Cerebellar nuclear complex (tissue), 1 donor: ENCODE measurements around the gene CRTAC1.

Experiments
- DNase-seq, 2 experiments: peaks; one replicate each; lab custom pipeline; 2025; lab: John Stamatoyannopoulos, UW

CRTAC1 gene

GRCh38 chr10:98030093-98030821 lies at the start of gene CRTAC1:
TSS of gene CRTAC1 (minus strand) at chr10:98030621. CDS start at chr10:98030472, 149 bp downstream.
- peak in 1 of 2 experiments; percentile 33 for DNase-seq

GRCh38 chr10:98078774-98079173 lies 48.4 kb upstream of the CRTAC1 start:
- no peak for DNase-seq

- DNase-seq: no peak
These were observed 46.8 kb upstream of the CRTAC1 start for GRCh38 chr10:98077223-98077622.

GRCh38 chr10:98076086-98076485 lies 45.7 kb upstream of the CRTAC1 start:
- DNase-seq: no peak

- DNase-seq: no peak
These were observed 44.0 kb upstream of the CRTAC1 start for GRCh38 chr10:98074315-98074911.

GRCh38 chr10:98067165-98067564 lies 36.7 kb upstream of the CRTAC1 start:
- DNase-seq: no peak

- no peak for DNase-seq
These were observed 33.3 kb upstream of the CRTAC1 start for GRCh38 chr10:98063740-98064027.

- no peak for DNase-seq
These were observed 32.0 kb upstream of the CRTAC1 start for GRCh38 chr10:98062424-98062823.

- DNase-seq: no peak
These were observed 29.7 kb upstream of the CRTAC1 start for GRCh38 chr10:98060079-98060478.

GRCh38 chr10:98058295-98058694 lies 27.9 kb upstream of the CRTAC1 start:
- no peak for DNase-seq

GRCh38 chr10:98055841-98056516 lies 25.6 kb upstream of the CRTAC1 start:
- no peak for DNase-seq

- DNase-seq: no peak
These were observed 16.8 kb upstream of the CRTAC1 start for GRCh38 chr10:98047009-98047741.

- peak in 1 of 2 experiments; percentile 55 for DNase-seq
These were observed 15.5 kb upstream of the CRTAC1 start for GRCh38 chr10:98045785-98046389.

GRCh38 chr10:98041352-98042043 lies 11.1 kb upstream of the CRTAC1 start:
- peak in 1 of 2 experiments; percentile 34 for DNase-seq

- DNase-seq: no peak
These were observed 9.4 kb upstream of the CRTAC1 start for GRCh38 chr10:98039690-98040381.

GRCh38 chr10:98038288-98038687 lies 7.9 kb upstream of the CRTAC1 start:
- no peak for DNase-seq

- DNase-seq: no peak
These were observed 5.2 kb upstream of the CRTAC1 start for GRCh38 chr10:98035599-98035998.

- no peak for DNase-seq
These were observed 3.1 kb upstream of the CRTAC1 start for GRCh38 chr10:98033515-98033914.

- no peak for DNase-seq
These were observed 1.0 kb upstream of the CRTAC1 start for GRCh38 chr10:98031440-98031839.

GRCh38 chr10:98030991-98031431 lies 590 bp upstream of the CRTAC1 start:
- DNase-seq: no peak
